ENCODE results near the gene ELMO2.

DNA sequence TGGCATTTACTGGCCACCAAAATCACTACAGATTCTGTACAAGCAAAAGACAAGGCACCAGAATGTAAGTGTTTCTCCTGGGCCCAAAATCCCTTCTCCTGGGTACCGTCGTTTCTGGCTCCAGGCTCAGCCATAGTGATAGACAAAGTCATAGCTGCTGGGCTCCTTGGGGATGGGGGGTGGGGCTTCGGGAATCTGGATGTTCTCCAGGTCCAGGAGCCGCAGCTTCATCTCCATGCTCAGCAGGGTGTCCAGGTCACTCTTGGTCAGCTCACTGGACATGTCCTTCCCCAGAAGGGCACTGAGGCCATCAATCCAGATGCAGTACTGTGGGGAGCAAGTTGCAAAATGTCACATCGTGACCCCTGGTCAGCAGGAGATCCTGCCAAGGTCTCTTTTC, 39.2 kb downstream of the ELMO2 start:
- TF ChIP-seq, protein P1, sequence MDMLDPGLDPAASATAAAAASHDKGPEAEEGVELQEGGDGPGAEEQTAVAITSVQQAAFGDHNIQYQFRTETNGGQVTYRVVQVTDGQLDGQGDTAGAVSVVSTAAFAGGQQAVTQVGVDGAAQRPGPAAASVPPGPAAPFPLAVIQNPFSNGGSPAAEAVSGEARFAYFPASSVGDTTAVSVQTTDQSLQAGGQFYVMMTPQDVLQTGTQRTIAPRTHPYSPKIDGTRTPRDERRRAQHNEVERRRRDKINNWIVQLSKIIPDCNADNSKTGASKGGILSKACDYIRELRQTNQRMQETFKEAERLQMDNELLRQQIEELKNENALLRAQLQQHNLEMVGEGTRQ (CRISPR knock-in tag; IDR thresholded peaks at IDR 0.05) = no peak
- TF ChIP-seq, protein P2, sequence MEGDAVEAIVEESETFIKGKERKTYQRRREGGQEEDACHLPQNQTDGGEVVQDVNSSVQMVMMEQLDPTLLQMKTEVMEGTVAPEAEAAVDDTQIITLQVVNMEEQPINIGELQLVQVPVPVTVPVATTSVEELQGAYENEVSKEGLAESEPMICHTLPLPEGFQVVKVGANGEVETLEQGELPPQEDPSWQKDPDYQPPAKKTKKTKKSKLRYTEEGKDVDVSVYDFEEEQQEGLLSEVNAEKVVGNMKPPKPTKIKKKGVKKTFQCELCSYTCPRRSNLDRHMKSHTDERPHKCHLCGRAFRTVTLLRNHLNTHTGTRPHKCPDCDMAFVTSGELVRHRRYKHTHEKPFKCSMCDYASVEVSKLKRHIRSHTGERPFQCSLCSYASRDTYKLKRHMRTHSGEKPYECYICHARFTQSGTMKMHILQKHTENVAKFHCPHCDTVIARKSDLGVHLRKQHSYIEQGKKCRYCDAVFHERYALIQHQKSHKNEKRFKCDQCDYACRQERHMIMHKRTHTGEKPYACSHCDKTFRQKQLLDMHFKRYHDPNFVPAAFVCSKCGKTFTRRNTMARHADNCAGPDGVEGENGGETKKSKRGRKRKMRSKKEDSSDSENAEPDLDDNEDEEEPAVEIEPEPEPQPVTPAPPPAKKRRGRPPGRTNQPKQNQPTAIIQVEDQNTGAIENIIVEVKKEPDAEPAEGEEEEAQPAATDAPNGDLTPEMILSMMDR (IDR thresholded peaks at IDR 0.05) = no peak
- TF ChIP-seq ZNF219 (CRISPR knock-in tag; IDR thresholded peaks at IDR 0.05; ENCODE audit: borderline replicate concordance) = no peak
